ENCODE results near the gene MRFAP1.

DNA sequence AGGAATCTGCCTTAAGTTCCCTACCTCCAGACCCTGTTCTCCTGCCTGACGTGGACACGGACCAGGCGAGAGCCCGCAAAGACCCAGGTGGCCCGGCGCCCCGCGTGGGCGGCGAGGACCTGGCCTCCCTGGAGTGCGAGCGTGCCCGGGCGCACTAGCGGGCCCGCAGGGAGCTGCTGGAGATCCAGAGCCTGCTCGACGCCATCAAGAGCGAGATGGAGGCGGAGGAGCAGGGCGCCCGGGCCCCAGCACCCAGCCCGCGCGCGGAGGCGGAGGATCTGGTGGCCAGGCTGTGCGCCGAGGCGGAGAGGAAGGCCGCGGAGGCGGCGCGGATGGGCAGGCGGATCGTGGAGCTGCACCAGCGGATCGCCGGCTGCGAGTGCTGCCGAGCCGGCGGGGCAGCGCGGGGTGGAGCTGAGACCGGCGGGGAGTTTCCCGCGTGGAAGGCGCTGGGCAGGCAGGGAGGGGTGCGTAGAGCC is 18.2 kb downstream of the MRFAP1 start:
- TF ChIP-seq, protein P1, sequence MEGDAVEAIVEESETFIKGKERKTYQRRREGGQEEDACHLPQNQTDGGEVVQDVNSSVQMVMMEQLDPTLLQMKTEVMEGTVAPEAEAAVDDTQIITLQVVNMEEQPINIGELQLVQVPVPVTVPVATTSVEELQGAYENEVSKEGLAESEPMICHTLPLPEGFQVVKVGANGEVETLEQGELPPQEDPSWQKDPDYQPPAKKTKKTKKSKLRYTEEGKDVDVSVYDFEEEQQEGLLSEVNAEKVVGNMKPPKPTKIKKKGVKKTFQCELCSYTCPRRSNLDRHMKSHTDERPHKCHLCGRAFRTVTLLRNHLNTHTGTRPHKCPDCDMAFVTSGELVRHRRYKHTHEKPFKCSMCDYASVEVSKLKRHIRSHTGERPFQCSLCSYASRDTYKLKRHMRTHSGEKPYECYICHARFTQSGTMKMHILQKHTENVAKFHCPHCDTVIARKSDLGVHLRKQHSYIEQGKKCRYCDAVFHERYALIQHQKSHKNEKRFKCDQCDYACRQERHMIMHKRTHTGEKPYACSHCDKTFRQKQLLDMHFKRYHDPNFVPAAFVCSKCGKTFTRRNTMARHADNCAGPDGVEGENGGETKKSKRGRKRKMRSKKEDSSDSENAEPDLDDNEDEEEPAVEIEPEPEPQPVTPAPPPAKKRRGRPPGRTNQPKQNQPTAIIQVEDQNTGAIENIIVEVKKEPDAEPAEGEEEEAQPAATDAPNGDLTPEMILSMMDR (IDR thresholded peaks at IDR 0.05): no peak
- TF ChIP-seq SIN3A (IDR thresholded peaks at IDR 0.05; ENCODE audit: borderline replicate concordance, insufficient read depth, low read depth, low read length): no peak
- TF ChIP-seq POLR2AphosphoS5 (IDR thresholded peaks at IDR 0.05; ENCODE audit: low read depth, low read length): no peak
